ENCODE data around the gene COQ4. TPM values are rescaled to one million over a fixed set of nuclear protein-coding genes. Genes with fewer than 3 reads are reported as not detected.

Gene COQ4
- total and polyA plus RNA-seq, 7 donors, result 20.0 to 60.9 (median 26.8) TPM

DNA sequence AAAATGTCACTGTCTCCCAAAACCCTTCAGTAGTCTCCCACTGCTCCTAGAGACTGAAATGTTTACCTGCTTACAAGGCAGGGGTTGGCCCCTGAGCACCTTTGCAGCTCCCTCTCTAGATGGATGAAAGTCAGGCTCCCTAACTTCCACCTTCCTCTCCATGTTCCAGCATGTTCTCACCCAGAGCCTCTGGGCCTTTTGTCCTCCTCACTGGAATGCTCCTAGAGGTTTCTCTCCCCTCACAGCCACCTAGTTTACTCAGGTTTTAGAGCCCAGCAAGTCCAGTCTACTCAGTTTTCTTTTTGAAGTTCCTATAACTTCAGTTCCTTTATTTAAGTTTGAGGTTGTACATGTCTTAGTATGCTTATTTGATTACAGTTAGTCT lies 47.7 kb downstream of the COQ4 start:
- TF ChIP-seq, protein P1, sequence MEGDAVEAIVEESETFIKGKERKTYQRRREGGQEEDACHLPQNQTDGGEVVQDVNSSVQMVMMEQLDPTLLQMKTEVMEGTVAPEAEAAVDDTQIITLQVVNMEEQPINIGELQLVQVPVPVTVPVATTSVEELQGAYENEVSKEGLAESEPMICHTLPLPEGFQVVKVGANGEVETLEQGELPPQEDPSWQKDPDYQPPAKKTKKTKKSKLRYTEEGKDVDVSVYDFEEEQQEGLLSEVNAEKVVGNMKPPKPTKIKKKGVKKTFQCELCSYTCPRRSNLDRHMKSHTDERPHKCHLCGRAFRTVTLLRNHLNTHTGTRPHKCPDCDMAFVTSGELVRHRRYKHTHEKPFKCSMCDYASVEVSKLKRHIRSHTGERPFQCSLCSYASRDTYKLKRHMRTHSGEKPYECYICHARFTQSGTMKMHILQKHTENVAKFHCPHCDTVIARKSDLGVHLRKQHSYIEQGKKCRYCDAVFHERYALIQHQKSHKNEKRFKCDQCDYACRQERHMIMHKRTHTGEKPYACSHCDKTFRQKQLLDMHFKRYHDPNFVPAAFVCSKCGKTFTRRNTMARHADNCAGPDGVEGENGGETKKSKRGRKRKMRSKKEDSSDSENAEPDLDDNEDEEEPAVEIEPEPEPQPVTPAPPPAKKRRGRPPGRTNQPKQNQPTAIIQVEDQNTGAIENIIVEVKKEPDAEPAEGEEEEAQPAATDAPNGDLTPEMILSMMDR (IDR thresholded peaks at IDR 0.05), result no peak
- no peak for ATAC-seq
- intact Hi-C loops (cut with DNase I), result no loop called here

DNA sequence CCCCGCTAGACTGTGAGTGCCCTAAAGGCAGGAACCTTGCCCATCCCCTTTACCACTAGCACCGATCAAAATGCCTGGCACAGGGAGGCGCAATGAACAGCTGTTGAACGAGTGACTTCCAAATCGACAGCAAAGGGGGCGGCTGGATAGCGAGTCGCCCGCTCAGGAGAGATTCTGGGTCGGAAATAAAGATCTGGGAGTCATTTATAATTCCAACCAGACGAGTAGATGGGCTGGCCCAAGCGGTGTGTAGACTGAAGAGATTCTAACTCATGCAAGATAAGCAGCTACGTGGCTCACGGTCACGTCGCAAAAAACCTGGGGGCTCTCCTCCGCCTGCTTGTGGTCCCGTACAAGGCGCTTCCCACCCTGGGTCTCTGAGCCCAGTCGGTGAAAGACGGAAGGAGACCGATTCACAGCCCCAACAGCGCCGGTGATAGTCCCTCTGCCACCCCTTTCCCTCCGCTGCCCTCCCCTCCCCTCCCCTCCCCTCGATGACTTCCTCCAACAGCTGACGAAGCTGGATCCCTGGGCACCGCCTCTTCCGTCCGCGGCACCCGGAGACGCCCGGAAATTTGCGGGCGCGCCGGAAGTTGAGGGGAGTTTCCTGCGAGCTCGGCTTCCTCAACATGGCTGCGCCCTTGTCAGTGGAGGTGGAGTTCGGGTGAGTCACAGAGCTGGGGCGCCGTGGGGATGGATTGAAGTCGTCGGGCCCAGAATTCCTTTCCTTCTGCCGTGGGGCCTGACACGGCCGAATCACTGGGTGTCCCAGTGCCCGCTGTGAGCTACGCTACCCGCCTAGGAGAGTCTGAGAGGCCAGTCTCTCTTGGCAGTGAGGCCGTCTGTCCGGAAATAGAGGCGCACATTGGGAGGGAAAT lies 48.4 kb downstream of the COQ4 start, which contains the start of gene URM1:
URM1 (plus strand) TSS at position 623 of the 878 bp plus-strand sequence; CDS start at position 630, 7 bp downstream.
- no peaks in the 10 kb centered on the region for H3K9me3 ChIP-seq
- H3K27me3 ChIP-seq (ENCODE audit: insufficient read depth in 3 of 3, low read length in 2 of 3), result peaks cover 0 to under 1% (median 0%) of the 10 kb centered on the region in 3 donors
- TF ChIP-seq, protein P1 (IDR thresholded peaks at IDR 0.05), result no peak
- peak; percentile 96 to 98 (median 98) for ATAC-seq
- DNase-seq, result peak; percentile 97 to 98
- peaks cover 0 to 34% of the 10 kb centered on the region in 2 donors for H3K36me3 ChIP-seq (ENCODE audit: insufficient read depth in 1 of 2, low read depth in 1 of 2)
- H3K4me1 ChIP-seq, result peaks cover 15% of the 10 kb centered on the region
- 0 to 1% (median 0%) methylated on average over 52 to 55 of the region's 55 CpGs for WGBS, 3 donors
- intact Hi-C loops (cut with DNase I), result no loop called here
- H3K27ac ChIP-seq, result peak within 1 kb of the TSS; percentile 94
- H3K4me3 ChIP-seq, result peak within 1 kb of the TSS; percentile 87

More for the DNA sequence above, 47.7 kb downstream of the COQ4 start:
- peak overlapping the region; percentile 94 for H3K27ac ChIP-seq
- H3K4me3 ChIP-seq, result peak overlapping the region; percentile 87
- H3K4me1 ChIP-seq, result peaks cover 16% of the 10 kb centered on the region
- DNase-seq, result no peak
- peaks cover 0 to 28% of the 10 kb centered on the region in 2 donors for H3K36me3 ChIP-seq (ENCODE audit: insufficient read depth in 1 of 2, low read depth in 1 of 2)
- H3K9me3 ChIP-seq, result no peaks in the 10 kb centered on the region
- H3K27me3 ChIP-seq (ENCODE audit: insufficient read depth in 3 of 3, low read length in 2 of 3), result peaks cover 0 to 7% (median 0%) of the 10 kb centered on the region in 3 donors

DNA sequence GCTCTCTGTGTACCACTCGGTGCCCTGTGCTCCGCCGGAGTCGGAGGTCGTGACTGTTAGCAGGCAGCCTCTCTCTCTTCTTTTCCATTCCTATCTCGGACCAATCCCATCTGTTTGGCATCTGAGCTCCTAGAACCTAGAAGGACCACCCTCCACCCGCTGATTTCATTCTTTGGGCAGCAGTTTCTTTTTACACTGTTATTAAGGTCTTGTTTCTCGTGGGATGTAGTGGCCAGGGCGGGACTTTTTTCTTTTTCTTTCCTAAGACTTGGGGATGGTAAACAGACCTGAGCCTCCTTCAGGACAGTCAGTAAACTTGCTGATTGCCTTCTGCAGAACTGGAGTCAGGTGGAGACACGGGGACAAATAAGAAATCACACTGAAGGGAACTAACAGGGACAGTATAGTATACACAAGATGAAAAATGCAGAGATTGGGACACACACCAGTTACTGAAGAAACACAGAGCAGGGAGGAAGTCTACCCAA lies 49.0 kb downstream of the COQ4 start:
- 0 to 1% (median 0%) methylated on average over 10 of the region's 10 CpGs for WGBS, 3 donors
- TF ChIP-seq, protein P1 (IDR thresholded peaks at IDR 0.05), result no peak
- intact Hi-C loops (cut with DNase I), result no loop called here

DNA sequence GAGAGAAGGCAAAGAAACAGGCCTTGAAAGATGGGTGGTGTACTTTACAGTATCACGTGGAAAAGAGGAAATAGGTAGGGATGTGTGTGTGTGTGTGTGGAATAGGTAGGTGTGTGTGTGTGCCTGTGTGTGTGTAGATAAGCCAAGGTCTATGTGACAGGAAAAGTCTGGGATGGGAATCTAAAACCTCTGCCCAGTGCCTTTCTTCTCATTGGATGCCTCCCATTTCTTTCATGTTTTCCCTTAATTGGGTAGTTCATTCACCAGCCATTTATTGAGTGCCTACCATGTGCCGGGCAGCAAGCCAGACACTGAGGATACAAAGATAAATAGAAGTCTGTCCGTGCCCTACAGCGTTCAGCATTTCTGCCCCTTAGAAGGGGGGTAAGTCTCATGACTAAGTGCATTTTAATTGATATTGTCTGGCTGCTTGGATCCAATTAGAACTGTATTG lies 49.6 kb downstream of the COQ4 start:
- ATAC-seq (no peak), DNase-seq (no peak)
- intact Hi-C loops (cut with DNase I), result no loop called here
- H3K36me3 ChIP-seq (ENCODE audit: insufficient read depth in 1 of 2, low read depth in 1 of 2), result peaks cover 0 to 38% of the 10 kb centered on the region in 2 donors
- peak overlapping the region; percentile 94 for H3K27ac ChIP-seq
- peak overlapping the region; percentile 87 for H3K4me3 ChIP-seq
- TF ChIP-seq, protein P1 (IDR thresholded peaks at IDR 0.05), result no peak
- WGBS, 3 donors, result 49 to 53% (median 51%) methylated on average over 4 of the region's 4 CpGs
- H3K9me3 ChIP-seq, result no peaks in the 10 kb centered on the region
- peaks cover 15% of the 10 kb centered on the region for H3K4me1 ChIP-seq
- no peaks in the 10 kb centered on the region for H3K27me3 ChIP-seq (ENCODE audit: insufficient read depth in 3 of 3, low read length in 2 of 3)

More for the DNA sequence above, 49.0 kb downstream of the COQ4 start:
- ATAC-seq, result no peak
- H3K27ac ChIP-seq, result peak overlapping the region; percentile 94
- no peak for DNase-seq
- no peaks in the 10 kb centered on the region for H3K9me3 ChIP-seq
- peak overlapping the region; percentile 87 for H3K4me3 ChIP-seq
- H3K4me1 ChIP-seq, result peaks cover 15% of the 10 kb centered on the region
- H3K27me3 ChIP-seq (ENCODE audit: insufficient read depth in 3 of 3, low read length in 2 of 3), result no peaks in the 10 kb centered on the region
- H3K36me3 ChIP-seq (ENCODE audit: insufficient read depth in 1 of 2, low read depth in 1 of 2), result peaks cover 0 to 35% of the 10 kb centered on the region in 2 donors

Data from psoas muscle (tissue), 8 donors.